Measurements from ENCODE around the gene TGFBRAP1.
"Not testable (repeated sequence)": the region's sequence is repeated elsewhere in the genome, so short reads cannot be mapped to it uniquely, and the experiment has no call there.

Gene TGFBRAP1

GRCh38 chr2:105252271-105252670, 77.3 kb downstream of the TGFBRAP1 start:
- no peak for TF ChIP-seq CTCF (IDR thresholded peaks at IDR 0.05; ENCODE audit: low read depth, low read length, missing control alignments)
- H3K4me3 ChIP-seq (ENCODE audit: low read depth, low read length): no peak overlapping the region
- in situ Hi-C loops (cut with HindIII; ENCODE audit: low sequenced_read_pairs): no loop called here
- peak; percentile 28 for DNase-seq (ENCODE audit: low read depth)

GRCh38 chr2:105251016-105251648, 78.4 kb downstream of the TGFBRAP1 start:
- H3K4me3 ChIP-seq (ENCODE audit: low read depth, low read length); DNase-seq (ENCODE audit: low read depth); in situ Hi-C loops (cut with HindIII; ENCODE audit: low sequenced_read_pairs): not testable (repeated sequence)

- DNase-seq (ENCODE audit: low read depth): no peak
- in situ Hi-C loops (cut with HindIII; ENCODE audit: low sequenced_read_pairs): no loop called here
- no peak overlapping the region for H3K4me3 ChIP-seq (ENCODE audit: low read depth, low read length)
- no peak for TF ChIP-seq CTCF (IDR thresholded peaks at IDR 0.05; ENCODE audit: low read depth, low read length, missing control alignments)
Measured at GRCh38 chr2:105249891-105250290, 79.6 kb downstream of the TGFBRAP1 start.

- in situ Hi-C loops (cut with HindIII; ENCODE audit: low sequenced_read_pairs): no loop called here
- TF ChIP-seq CTCF (IDR thresholded peaks at IDR 0.05; ENCODE audit: low read depth, low read length, missing control alignments): no peak
- no peak overlapping the region for H3K4me3 ChIP-seq (ENCODE audit: low read depth, low read length)
- no peak for DNase-seq (ENCODE audit: low read depth)
Measured at GRCh38 chr2:105249181-105249580, 80.4 kb downstream of the TGFBRAP1 start.

GRCh38 chr2:105248316-105249070, 81.0 kb downstream of the TGFBRAP1 start:
- TF ChIP-seq CTCF (IDR thresholded peaks at IDR 0.05; ENCODE audit: low read depth, low read length, missing control alignments): no peak
- in situ Hi-C loops (cut with HindIII; ENCODE audit: low sequenced_read_pairs): no loop called here
- H3K4me3 ChIP-seq (ENCODE audit: low read depth, low read length): no peak overlapping the region
- no peak for DNase-seq (ENCODE audit: low read depth)

GRCh38 chr2:105244451-105244850, 85.1 kb downstream of the TGFBRAP1 start:
- no peak for TF ChIP-seq CTCF (IDR thresholded peaks at IDR 0.05; ENCODE audit: low read depth, low read length, missing control alignments)
- H3K4me3 ChIP-seq (ENCODE audit: low read depth, low read length): no peak overlapping the region
- in situ Hi-C loops (cut with HindIII; ENCODE audit: low sequenced_read_pairs): no loop called here
- no peak for DNase-seq (ENCODE audit: low read depth)

- DNase-seq (ENCODE audit: low read depth): no peak
- TF ChIP-seq CTCF (IDR thresholded peaks at IDR 0.05; ENCODE audit: low read depth, low read length, missing control alignments): peak; percentile 46
- no peak overlapping the region for H3K4me3 ChIP-seq (ENCODE audit: low read depth, low read length)
- in situ Hi-C loops (cut with HindIII; ENCODE audit: low sequenced_read_pairs): no loop called here
Measured at GRCh38 chr2:105243961-105244360, 85.6 kb downstream of the TGFBRAP1 start.
